SK-N-MC (cell line): ENCODE results near the gene ARID3C.
A peak's percentile ranks its signal among the peaks of the same experiment; 100 is the strongest.

Source experiments
- DNase-seq: peaks from one replicate; pipeline ENCODE4 v3.0.0-alpha.2; 2011; ENCODE audit warnings: low read depth, low spot score
- H3K27ac ChIP-seq: fragments of 200-600 bp; sonication (generic); 2 replicates; pipeline ENCODE4 v1.5.1; 2016; ENCODE audit warnings: mixed run types
- H3K36me3 ChIP-seq: fragments of 200-600 bp; sonication (generic); 2 replicates; pipeline ENCODE4 v1.6.1; 2017; ENCODE audit warnings: antibody characterized with exemption, low read length, mixed read lengths; ENCODE audit not compliant: insufficient read depth
- H3K4me3 ChIP-seq: fragments of 200-600 bp; sonication (generic); 2 replicates; pipeline ENCODE4 v1.5.1; 2016
- H3K9ac ChIP-seq: fragments of 200-600 bp; sonication (generic); 2 replicates; pipeline ENCODE4 v1.8.0; 2017; ENCODE audit warnings: mixed run types, mixed read lengths; ENCODE audit not compliant: insufficient read length
- H3K9me3 ChIP-seq: fragments of 200-600 bp; sonication (generic); 2 replicates; pipeline ENCODE4 v1.6.1; 2017; ENCODE audit warnings: low read depth, mild to moderate bottlenecking, antibody characterized with exemption, low read length, moderate library complexity, mixed read lengths
- EZH2 ChIP-seq: fragments of 200-600 bp; sonication (generic); IDR thresholded peaks from one replicate; pipeline ENCODE4 v1.6.1; 2017; ENCODE audit warnings: antibody characterized with exemption
- FOXP2 ChIP-seq: optimal IDR thresholded peaks from 2 replicates; pipeline ENCODE3; 2011; ENCODE audit warnings: mild to moderate bottlenecking, moderate library complexity; ENCODE audit not compliant: insufficient read depth; ENCODE audit errors: extremely low read length, control extremely low read depth
- POLR2AphosphoS5 ChIP-seq: IDR thresholded peaks from 2 replicates; pipeline ENCODE4 v1.6.1; 2012; ENCODE audit warnings: mild to moderate bottlenecking, low read depth, low read length, borderline replicate concordance

Gene ARID3C

GRCh38 chr9:34592895-34593601, 35.8 kb downstream of the ARID3C start:
- no peak overlapping the region for H3K27ac ChIP-seq
- no peak for DNase-seq
- no peak overlapping the region for H3K4me3 ChIP-seq
- no peak for TF ChIP-seq POLR2AphosphoS5
- no peak for TF ChIP-seq EZH2
- no peak for TF ChIP-seq FOXP2
- H3K9ac ChIP-seq = no peak overlapping the region
- no peaks in the 10 kb centered on the region for H3K36me3 ChIP-seq
- no peaks in the 10 kb centered on the region for H3K9me3 ChIP-seq

- Histone ChIP-seq H3K27ac (no peak overlapping the region), H3K4me3 (peak overlapping the region; percentile 73; the same call in 1 of the 2 replicates), H3K9me3 (no peaks in the 10 kb centered on the region), H3K36me3 (no peaks in the 10 kb centered on the region), H3K9ac (no peak overlapping the region)
- TF ChIP-seq FOXP2 (no peak), EZH2 (no peak), POLR2AphosphoS5 (no peak)
- DNase-seq = no peak
These were observed 36.7 kb downstream of the ARID3C start for GRCh38 chr9:34591917-34592866.

- H3K9ac ChIP-seq = no peak overlapping the region
- H3K27ac ChIP-seq = no peak overlapping the region
- no peak for DNase-seq
- no peak for TF ChIP-seq FOXP2
- TF ChIP-seq EZH2 = no peak
- TF ChIP-seq POLR2AphosphoS5 = no peak
- peak overlapping the region; percentile 73 for H3K4me3 ChIP-seq
- no peaks in the 10 kb centered on the region for H3K36me3 ChIP-seq
- no peaks in the 10 kb centered on the region for H3K9me3 ChIP-seq
These were observed 37.5 kb downstream of the ARID3C start for GRCh38 chr9:34591248-34591916.

GRCh38 chr9:34590381-34591247, 38.3 kb downstream of the ARID3C start:
- no peak for DNase-seq

GRCh38 chr9:34589636-34590380, 39.1 kb downstream of the ARID3C start, which contains the start of gene CNTFR:
TSS of gene CNTFR (minus strand) at chr9:34589724. CDS start at chr9:34568981, 20,743 bp downstream.
- peak within 1 kb of the TSS; percentile 82 for H3K4me3 ChIP-seq
- peak within 1 kb of the TSS; percentile 53 for H3K9ac ChIP-seq
- H3K9me3 ChIP-seq = no peaks in the 10 kb centered on the region
- TF ChIP-seq FOXP2 = no peak
- TF ChIP-seq EZH2 = no peak
- no peak for TF ChIP-seq POLR2AphosphoS5
- DNase-seq = no peak
- no peaks in the 10 kb centered on the region for H3K36me3 ChIP-seq
- H3K27ac ChIP-seq = no peak within 1 kb of the TSS

More at GRCh38 chr9:34590381-34591247, 38.3 kb downstream of the ARID3C start:
- no peak overlapping the region for H3K27ac ChIP-seq
- no peaks in the 10 kb centered on the region for H3K36me3 ChIP-seq
- H3K9ac ChIP-seq = peak overlapping the region; percentile 53
- H3K9me3 ChIP-seq = no peaks in the 10 kb centered on the region
- H3K4me3 ChIP-seq = peak overlapping the region; percentile 82
- TF ChIP-seq EZH2 (no peak), FOXP2 (no peak), POLR2AphosphoS5 (no peak)

- Histone ChIP-seq H3K9ac (no peak overlapping the region), H3K4me3 (peak overlapping the region; percentile 82), H3K27ac (no peak overlapping the region), H3K9me3 (no peaks in the 10 kb centered on the region), H3K36me3 (no peaks in the 10 kb centered on the region)
- DNase-seq = no peak
- no peak for TF ChIP-seq EZH2
- TF ChIP-seq POLR2AphosphoS5 = no peak
- no peak for TF ChIP-seq FOXP2
These were observed 39.9 kb downstream of the ARID3C start for GRCh38 chr9:34588671-34589635.

- no peak for TF ChIP-seq EZH2
- TF ChIP-seq FOXP2 = no peak
- no peak for TF ChIP-seq POLR2AphosphoS5
- no peak for DNase-seq
- Histone ChIP-seq H3K4me3 (no peak overlapping the region), H3K9me3 (no peaks in the 10 kb centered on the region), H3K36me3 (no peaks in the 10 kb centered on the region), H3K27ac (no peak overlapping the region), H3K9ac (no peak overlapping the region)
These were observed 41.6 kb downstream of the ARID3C start for GRCh38 chr9:34587271-34587670.
